NCI-H187 treated with DMSO at 0.1 percent for 48 hours (cell line): Measurements from ENCODE around the gene ULK2.

Experiments
- DNase-seq: peaks from one replicate; lab custom pipeline; 2025; lab: John Stamatoyannopoulos, UW

Gene ULK2

DNA sequence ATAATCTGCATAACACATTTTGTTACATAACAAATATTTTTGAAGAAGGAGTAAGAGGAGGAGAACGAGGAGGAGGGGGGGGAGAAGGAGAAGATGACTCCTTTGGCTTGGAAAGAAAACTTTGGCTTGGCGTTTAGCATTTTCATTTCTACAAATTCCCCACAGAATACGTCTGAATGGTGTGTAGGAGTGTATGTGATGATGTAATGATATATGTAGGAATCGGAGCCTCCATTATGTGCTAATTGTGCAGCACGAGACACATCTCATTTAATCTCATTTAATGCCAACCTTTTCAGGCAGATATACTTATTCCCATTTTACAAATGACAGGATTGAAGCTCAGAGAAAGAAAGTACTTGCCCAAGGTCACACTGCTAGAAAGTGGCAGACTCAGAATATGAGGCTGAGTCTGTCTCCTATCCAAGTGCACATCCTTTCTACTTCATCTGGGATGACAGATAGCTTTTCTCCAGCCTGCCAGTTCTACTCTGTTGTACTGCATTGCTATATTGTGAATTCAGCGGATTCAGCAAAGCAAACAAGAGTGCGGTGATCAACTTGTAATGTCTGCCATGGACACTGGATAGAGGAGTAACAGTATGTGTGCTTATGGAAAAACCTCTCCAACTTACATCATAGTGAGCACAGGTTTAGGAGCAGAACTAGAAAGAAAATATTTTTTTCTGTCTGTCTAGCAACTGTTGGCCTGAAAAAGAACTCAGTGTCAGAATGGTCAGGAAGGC lies 140.9 kb downstream of the ULK2 start:
- DNase-seq, result no peak

- no peak for DNase-seq
Observed at GRCh38 chr17:19725486-19725885, 142.2 kb downstream of the ULK2 start.

GRCh38 chr17:19724501-19725420 lies 143.0 kb downstream of the ULK2 start:
- DNase-seq, result no peak

- no peak for DNase-seq
Observed at GRCh38 chr17:19723964-19724363, 143.8 kb downstream of the ULK2 start.
